OCI-LY1 (cell line): ENCODE data around the gene PDE1C.

Source experiments
- H2AFZ ChIP-seq: fragments of 200-600 bp; sonication (generic), shearing (Covaris generic); 2 replicates; pipeline ENCODE4 v1.6.0; 2014; ENCODE audit warnings: antibody characterized with exemption, mild to moderate bottlenecking, low read length
- H3F3A ChIP-seq: fragments of 200-600 bp; sonication (generic), shearing (Covaris generic); 2 replicates; pipeline ENCODE4 v1.6.0; 2014; ENCODE audit warnings: mild to moderate bottlenecking, antibody characterized with exemption, low read length, moderate library complexity; ENCODE audit not compliant: insufficient read depth
- H3K27ac ChIP-seq: fragments of 200-600 bp; sonication (generic); 2 replicates; pipeline ENCODE4 v1.5.1; 2014; ENCODE audit warnings: low read length, mixed run types, mild to moderate bottlenecking, low read depth; ENCODE audit not compliant: poor library complexity, severe bottlenecking
- H3K27me3 ChIP-seq: fragments of 200-600 bp; sonication (generic); 2 replicates; pipeline ENCODE4 v1.6.0; 2014; ENCODE audit warnings: antibody characterized with exemption, mild to moderate bottlenecking, low read length, moderate library complexity; ENCODE audit not compliant: insufficient read depth
- H3K36me3 ChIP-seq: fragments of 200-600 bp; sonication (generic); 2 replicates; pipeline ENCODE4 v1.6.1; 2014; ENCODE audit warnings: mild to moderate bottlenecking, antibody characterized with exemption, low read length, moderate library complexity, mixed read lengths; ENCODE audit not compliant: insufficient read depth
- H3K4me1 ChIP-seq: fragments of 200-600 bp; sonication (generic); 2 replicates; pipeline ENCODE4 v1.5.1; 2014; ENCODE audit warnings: mild to moderate bottlenecking, low read length, moderate library complexity; ENCODE audit not compliant: insufficient read depth, severe bottlenecking
- H3K4me2 ChIP-seq: fragments of 200-600 bp; sonication (generic), shearing (Covaris generic); 2 replicates; pipeline ENCODE4 v1.6.1; 2014; ENCODE audit warnings: low read length
- H3K4me3 ChIP-seq: fragments of 200-600 bp; sonication (generic); 2 replicates; pipeline ENCODE4 v1.5.1; 2014; ENCODE audit warnings: low read length, low read depth, mild to moderate bottlenecking, mixed read lengths; ENCODE audit not compliant: poor library complexity, severe bottlenecking
- H3K79me2 ChIP-seq: fragments of 200-600 bp; shearing (Covaris generic); 2 replicates; pipeline ENCODE4 v1.6.1; 2016; ENCODE audit warnings: mixed run types, low read length, mixed read lengths; ENCODE audit not compliant: insufficient read depth
- H3K9ac ChIP-seq: fragments of 200-600 bp; sonication (generic), shearing (Covaris generic); 2 replicates; pipeline ENCODE4 v1.6.1; 2014; ENCODE audit warnings: mild to moderate bottlenecking, low read length, mixed read lengths
- H3K9me2 ChIP-seq: fragments of 200-600 bp; sonication (generic), shearing (Covaris generic); 2 replicates; pipeline ENCODE4 v1.6.1; 2014; ENCODE audit warnings: low read depth, mild to moderate bottlenecking, low read length, mixed read lengths
- H3K9me3 ChIP-seq: fragments of 200-600 bp; shearing (Covaris generic); 2 replicates; pipeline ENCODE4 v1.6.1; 2014; ENCODE audit warnings: low read length, mixed read lengths
- H4K20me1 ChIP-seq: fragments of 200-600 bp; sonication (generic), shearing (Covaris generic); 2 replicates; pipeline ENCODE4 v1.6.0; 2016; ENCODE audit warnings: mild to moderate bottlenecking, low read length; ENCODE audit not compliant: insufficient read depth
- EZH2 ChIP-seq: fragments of 200-600 bp; sonication (generic), shearing (Covaris generic); IDR thresholded peaks from 2 replicates; pipeline ENCODE4 v1.8.0; 2017; ENCODE audit warnings: borderline replicate concordance, mixed run types, mild to moderate bottlenecking, antibody characterized with exemption, low read length, moderate library complexity, mixed read lengths
- TF ChIP-seq, protein P1 (sequence below): fragments of 200-600 bp; sonication (generic), shearing (Covaris generic); IDR thresholded peaks from 2 replicates; pipeline ENCODE4 v1.5.1; 2017; ENCODE audit warnings: mild to moderate bottlenecking, antibody characterized with exemption, low read length, moderate library complexity, mixed read lengths

The PDE1C gene

DNA sequence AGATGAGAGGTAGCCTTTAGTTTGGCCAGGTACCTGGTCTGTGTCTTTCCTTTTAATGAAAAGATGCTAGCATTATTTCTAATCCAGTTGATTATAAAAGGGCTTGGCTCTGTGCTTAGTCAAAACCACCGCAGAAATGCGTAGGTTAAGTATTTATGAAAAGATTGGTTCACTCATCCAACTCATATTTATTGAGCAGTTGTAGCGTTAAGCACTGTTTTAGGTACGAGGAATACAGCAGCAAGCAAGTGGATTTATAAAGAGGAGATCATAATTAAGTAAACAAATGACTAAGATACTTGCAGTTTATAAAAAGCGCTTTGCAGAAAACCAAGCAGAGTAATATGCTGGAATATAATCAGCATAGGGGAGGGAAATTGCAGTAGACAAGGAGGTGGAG, 253.4 kb downstream of the PDE1C start:
- TF ChIP-seq EZH2: no peak
- TF ChIP-seq, protein P1, sequence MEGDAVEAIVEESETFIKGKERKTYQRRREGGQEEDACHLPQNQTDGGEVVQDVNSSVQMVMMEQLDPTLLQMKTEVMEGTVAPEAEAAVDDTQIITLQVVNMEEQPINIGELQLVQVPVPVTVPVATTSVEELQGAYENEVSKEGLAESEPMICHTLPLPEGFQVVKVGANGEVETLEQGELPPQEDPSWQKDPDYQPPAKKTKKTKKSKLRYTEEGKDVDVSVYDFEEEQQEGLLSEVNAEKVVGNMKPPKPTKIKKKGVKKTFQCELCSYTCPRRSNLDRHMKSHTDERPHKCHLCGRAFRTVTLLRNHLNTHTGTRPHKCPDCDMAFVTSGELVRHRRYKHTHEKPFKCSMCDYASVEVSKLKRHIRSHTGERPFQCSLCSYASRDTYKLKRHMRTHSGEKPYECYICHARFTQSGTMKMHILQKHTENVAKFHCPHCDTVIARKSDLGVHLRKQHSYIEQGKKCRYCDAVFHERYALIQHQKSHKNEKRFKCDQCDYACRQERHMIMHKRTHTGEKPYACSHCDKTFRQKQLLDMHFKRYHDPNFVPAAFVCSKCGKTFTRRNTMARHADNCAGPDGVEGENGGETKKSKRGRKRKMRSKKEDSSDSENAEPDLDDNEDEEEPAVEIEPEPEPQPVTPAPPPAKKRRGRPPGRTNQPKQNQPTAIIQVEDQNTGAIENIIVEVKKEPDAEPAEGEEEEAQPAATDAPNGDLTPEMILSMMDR: no peak
- no peaks in the 10 kb centered on the region for H3K4me1 ChIP-seq

DNA sequence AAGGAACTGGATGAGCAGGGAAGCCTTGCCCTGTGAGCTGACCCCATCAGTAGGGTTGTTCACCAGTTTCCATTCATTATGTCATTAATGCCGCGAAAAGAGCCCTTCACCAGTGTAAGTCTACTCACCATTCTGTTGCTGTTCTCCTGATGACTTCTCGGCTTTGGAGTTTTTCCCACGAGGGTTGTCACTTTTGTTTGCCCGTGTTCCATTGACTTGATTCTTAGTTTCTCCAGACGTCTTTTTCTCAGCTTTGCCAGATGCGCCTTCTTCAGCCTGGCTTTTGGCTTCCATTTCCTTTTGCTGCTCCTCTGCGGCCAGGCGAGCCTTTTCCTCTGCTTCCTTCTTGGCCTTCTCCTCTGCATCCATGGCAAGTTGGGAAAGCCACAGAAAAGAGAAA, 254.4 kb downstream of the PDE1C start:
- Histone ChIP-seq H3K4me3 (no peak overlapping the region), H3K27me3 (no peaks in the 10 kb centered on the region), H2AFZ (no peak overlapping the region), H3K36me3 (no peaks in the 10 kb centered on the region), H3K9me3 (no peaks in the 10 kb centered on the region), H3K9ac (no peak overlapping the region), H3K4me1 (no peaks in the 10 kb centered on the region), H3K27ac (no peak overlapping the region), H3K9me2 (no peaks in the 10 kb centered on the region), H3K79me2 (no peaks in the 10 kb centered on the region), H3F3A (no peaks in the 10 kb centered on the region), H4K20me1 (no peaks in the 10 kb centered on the region), H3K4me2 (no peak overlapping the region)
- TF ChIP-seq EZH2: no peak
- TF ChIP-seq, protein P1: no peak

More for the DNA sequence above, 253.4 kb downstream of the PDE1C start:
- H3K36me3 ChIP-seq: no peaks in the 10 kb centered on the region
- no peaks in the 10 kb centered on the region for H3K27me3 ChIP-seq
- no peak overlapping the region for H3K4me3 ChIP-seq
- H2AFZ ChIP-seq: no peak overlapping the region
- no peak overlapping the region for H3K27ac ChIP-seq
- H4K20me1 ChIP-seq: no peaks in the 10 kb centered on the region
- H3K4me2 ChIP-seq: no peak overlapping the region
- H3K9me2 ChIP-seq: no peaks in the 10 kb centered on the region
- no peaks in the 10 kb centered on the region for H3K79me2 ChIP-seq
- H3F3A ChIP-seq: no peaks in the 10 kb centered on the region
- H3K9me3 ChIP-seq: no peaks in the 10 kb centered on the region
- no peak overlapping the region for H3K9ac ChIP-seq

DNA sequence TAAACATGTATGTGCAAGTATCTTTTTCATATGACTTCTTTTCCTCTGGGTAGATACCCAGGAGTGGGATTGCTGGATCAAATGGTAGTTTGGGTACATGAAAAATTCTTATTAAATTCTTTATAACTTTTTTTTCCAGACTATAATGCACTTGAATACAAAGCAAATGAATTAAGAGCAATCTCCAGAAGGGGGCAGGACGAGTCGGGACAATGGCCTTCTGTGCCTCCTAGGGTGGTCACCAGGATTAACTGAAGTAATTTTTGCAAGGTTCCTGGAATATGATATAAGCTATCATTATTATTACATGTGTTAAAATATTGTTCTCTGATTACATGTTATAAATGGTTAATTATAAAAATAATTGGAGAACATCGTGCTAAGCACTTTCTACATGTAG, 256.0 kb downstream of the PDE1C start:
- no peak overlapping the region for H2AFZ ChIP-seq

More for the DNA sequence above, 256.0 kb downstream of the PDE1C start:
- H3K4me1 ChIP-seq: no peaks in the 10 kb centered on the region
- H3K4me3 ChIP-seq: no peak overlapping the region
- no peaks in the 10 kb centered on the region for H4K20me1 ChIP-seq
- no peaks in the 10 kb centered on the region for H3K27me3 ChIP-seq
- no peak overlapping the region for H3K27ac ChIP-seq
- no peak overlapping the region for H3K4me2 ChIP-seq
- H3F3A ChIP-seq: no peaks in the 10 kb centered on the region
- no peaks in the 10 kb centered on the region for H3K79me2 ChIP-seq
- H3K9me2 ChIP-seq: no peaks in the 10 kb centered on the region
- H3K9me3 ChIP-seq: no peaks in the 10 kb centered on the region
- TF ChIP-seq, protein P1: peak; percentile 29; the same call in 1 of the 2 replicates
- no peak for TF ChIP-seq EZH2
- H3K36me3 ChIP-seq: no peaks in the 10 kb centered on the region
- no peak overlapping the region for H3K9ac ChIP-seq
